Cardiac muscle cell (in vitro differentiated cells and primary cell): ENCODE data around the gene HSPB8. TPM values are rescaled to one million over a fixed set of nuclear protein-coding genes. Genes with fewer than 3 reads are reported as not detected.

Experiments used
- DNase-seq, 2 donors: peaks; one replicate each; pipeline versions ENCODE4 v3.0.0 to v3.0.0-alpha.2; 2010 to 2017; ENCODE audit warnings: low read depth in 1 of 2, low spot score in 1 of 2
- H3K27ac ChIP-seq: fragments of 200-600 bp; sonication (generic); 2 replicates; pipeline ENCODE4 v1.5.1; 2016
- H3K27me3 ChIP-seq: fragments of 200-600 bp; sonication (generic); 2 replicates; pipeline ENCODE4 v1.6.0; 2016; ENCODE audit warnings: control low read depth
- H3K36me3 ChIP-seq: fragments of 200-600 bp; sonication (generic); 2 replicates; pipeline ENCODE4 v1.5.1; 2016; ENCODE audit warnings: control low read depth
- H3K4me1 ChIP-seq: fragments of 200-600 bp; sonication (generic); 2 replicates; pipeline ENCODE4 v1.8.1; 2017; ENCODE audit warnings: low read depth, mild to moderate bottlenecking, mixed run types
- H3K4me3 ChIP-seq: fragments of 200-600 bp; sonication (generic); 2 replicates; pipeline ENCODE4 v1.5.1; 2016; ENCODE audit warnings: mild to moderate bottlenecking
- H3K9me3 ChIP-seq: fragments of 200-600 bp; sonication (generic); 2 replicates; pipeline ENCODE4 v1.5.1; 2017; ENCODE audit warnings: low read depth, mild to moderate bottlenecking, control low read depth
- polyA plus RNA-seq: library from polyadenylated mRNA; unstranded; fragments of >200 nt; fragmentation: Nextera tagmentation; extraction: Ambion mirVana; gene quantifications from 2 replicates; pipeline ENCODE4 v1.2.1, GENCODE V29; 2016
- total RNA-seq: library from RNA; depleted of rRNA; stranded (reverse); fragments of >200 nt; gene quantifications from 2 replicates; pipeline ENCODE4 v1.2.3, GENCODE V29; 2016
- TF ChIP-seq, protein P1 (sequence below): IDR thresholded peaks from 2 replicates; pipeline ENCODE4 v1.5.1; 2012; ENCODE audit warnings: low read depth, mild to moderate bottlenecking, low read length

The HSPB8 gene
- total and polyA plus RNA-seq, 2 experiments from 2014 or later: 93.5 to 99.2 TPM

DNA sequence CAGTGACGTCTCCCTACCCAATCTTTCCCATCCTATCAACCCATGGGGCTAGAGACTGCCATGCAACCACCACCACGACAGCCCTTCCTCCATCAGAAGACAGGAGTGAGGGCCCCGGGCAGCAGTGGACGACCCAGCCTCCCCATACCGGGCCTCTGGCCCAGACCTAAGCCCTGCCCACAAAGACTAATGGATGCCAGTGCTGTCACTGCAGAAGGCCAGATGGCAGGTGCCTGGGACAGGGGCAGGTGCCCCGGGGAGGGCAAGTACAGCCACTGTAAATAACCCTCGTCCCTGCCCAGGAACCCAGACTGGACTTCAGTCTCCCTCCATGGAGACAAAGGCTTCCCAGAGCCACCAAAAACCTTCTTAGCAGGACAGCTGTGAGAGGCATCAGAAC, 20.3 kb upstream of the HSPB8 start:
- H3K9me3 ChIP-seq: no peaks in the 10 kb centered on the region
- H3K27ac ChIP-seq: no peak overlapping the region
- H3K36me3 ChIP-seq: no peaks in the 10 kb centered on the region
- no peaks in the 10 kb centered on the region for H3K27me3 ChIP-seq
- H3K4me1 ChIP-seq: peaks cover 5% of the 10 kb centered on the region
- H3K4me3 ChIP-seq: no peak overlapping the region
- TF ChIP-seq, protein P1, sequence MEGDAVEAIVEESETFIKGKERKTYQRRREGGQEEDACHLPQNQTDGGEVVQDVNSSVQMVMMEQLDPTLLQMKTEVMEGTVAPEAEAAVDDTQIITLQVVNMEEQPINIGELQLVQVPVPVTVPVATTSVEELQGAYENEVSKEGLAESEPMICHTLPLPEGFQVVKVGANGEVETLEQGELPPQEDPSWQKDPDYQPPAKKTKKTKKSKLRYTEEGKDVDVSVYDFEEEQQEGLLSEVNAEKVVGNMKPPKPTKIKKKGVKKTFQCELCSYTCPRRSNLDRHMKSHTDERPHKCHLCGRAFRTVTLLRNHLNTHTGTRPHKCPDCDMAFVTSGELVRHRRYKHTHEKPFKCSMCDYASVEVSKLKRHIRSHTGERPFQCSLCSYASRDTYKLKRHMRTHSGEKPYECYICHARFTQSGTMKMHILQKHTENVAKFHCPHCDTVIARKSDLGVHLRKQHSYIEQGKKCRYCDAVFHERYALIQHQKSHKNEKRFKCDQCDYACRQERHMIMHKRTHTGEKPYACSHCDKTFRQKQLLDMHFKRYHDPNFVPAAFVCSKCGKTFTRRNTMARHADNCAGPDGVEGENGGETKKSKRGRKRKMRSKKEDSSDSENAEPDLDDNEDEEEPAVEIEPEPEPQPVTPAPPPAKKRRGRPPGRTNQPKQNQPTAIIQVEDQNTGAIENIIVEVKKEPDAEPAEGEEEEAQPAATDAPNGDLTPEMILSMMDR: no peak
- no peak for DNase-seq

DNA sequence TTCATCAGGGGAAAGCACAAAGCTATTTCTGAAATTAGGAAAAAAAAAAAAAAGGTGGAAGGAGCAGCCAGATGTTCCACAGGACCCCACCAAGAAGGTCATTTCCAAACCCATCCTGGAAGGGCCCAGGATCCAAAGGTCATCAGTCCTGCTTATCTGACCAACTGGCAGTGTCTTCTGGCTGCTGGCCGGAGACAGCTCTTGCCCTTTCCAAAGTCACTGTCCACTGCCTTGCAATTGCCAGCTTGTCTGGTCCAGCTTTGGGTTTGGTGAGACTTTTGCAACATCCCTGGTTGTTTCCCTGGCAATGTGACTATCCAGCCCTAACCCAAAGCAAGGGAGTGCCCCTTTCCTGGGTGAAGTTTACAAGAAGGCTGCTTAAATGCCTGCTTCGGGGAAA, 18.9 kb upstream of the HSPB8 start:
- Histone ChIP-seq H3K36me3 (no peaks in the 10 kb centered on the region), H3K27ac (no peak overlapping the region), H3K27me3 (no peaks in the 10 kb centered on the region), H3K4me3 (no peak overlapping the region), H3K9me3 (no peaks in the 10 kb centered on the region), H3K4me1 (peaks cover 5% of the 10 kb centered on the region)
- TF ChIP-seq, protein P1: no peak
- DNase-seq: no peak

DNA sequence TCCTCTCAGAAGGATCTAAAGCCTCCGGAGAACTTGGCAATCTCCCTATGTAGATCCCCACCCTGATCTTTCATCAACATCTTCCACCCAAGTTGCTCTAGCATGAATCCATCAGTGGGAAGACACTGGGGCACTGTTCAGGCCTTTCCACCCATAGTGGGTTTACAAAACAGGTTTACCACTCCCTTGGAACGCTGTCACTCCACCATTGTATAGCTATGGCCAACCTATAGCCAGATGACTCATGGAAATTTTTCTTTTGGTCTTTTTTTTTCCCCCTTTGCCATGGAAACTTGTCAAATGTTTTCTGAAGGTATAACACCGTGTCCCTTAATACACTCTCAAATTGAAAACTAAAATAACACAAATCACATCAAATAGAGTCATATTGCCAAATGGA, 10.8 kb upstream of the HSPB8 start:
- TF ChIP-seq, protein P1: no peak
- Histone ChIP-seq H3K9me3 (no peaks in the 10 kb centered on the region), H3K36me3 (no peaks in the 10 kb centered on the region), H3K27me3 (no peaks in the 10 kb centered on the region), H3K4me3 (no peak overlapping the region), H3K4me1 (peaks cover 5% of the 10 kb centered on the region), H3K27ac (no peak overlapping the region)
- no peak for DNase-seq

DNA sequence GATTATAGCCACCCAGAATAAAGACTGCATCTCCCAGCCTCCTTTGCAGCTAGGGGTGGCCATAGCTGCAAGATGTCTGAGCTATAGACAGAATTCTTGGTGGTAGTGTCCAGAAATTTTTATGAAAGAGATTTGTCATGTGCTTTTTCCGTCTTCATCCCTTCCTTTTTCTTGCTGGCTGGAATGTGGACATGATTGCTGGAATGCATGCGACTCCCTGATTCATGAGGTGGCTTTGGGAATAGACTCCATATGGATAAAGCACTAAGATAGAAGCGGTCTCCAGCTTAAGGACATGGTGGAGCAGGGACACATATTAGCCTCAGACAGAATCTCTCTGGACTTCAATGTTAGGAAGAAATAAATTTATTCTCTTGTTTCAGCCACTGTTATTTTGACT, 10.0 kb upstream of the HSPB8 start:
- Histone ChIP-seq H3K27ac (no peak overlapping the region), H3K27me3 (no peaks in the 10 kb centered on the region), H3K36me3 (no peaks in the 10 kb centered on the region), H3K9me3 (no peaks in the 10 kb centered on the region), H3K4me3 (no peak overlapping the region), H3K4me1 (peaks cover 5% of the 10 kb centered on the region)
- TF ChIP-seq, protein P1: no peak
- no peak for DNase-seq

DNA sequence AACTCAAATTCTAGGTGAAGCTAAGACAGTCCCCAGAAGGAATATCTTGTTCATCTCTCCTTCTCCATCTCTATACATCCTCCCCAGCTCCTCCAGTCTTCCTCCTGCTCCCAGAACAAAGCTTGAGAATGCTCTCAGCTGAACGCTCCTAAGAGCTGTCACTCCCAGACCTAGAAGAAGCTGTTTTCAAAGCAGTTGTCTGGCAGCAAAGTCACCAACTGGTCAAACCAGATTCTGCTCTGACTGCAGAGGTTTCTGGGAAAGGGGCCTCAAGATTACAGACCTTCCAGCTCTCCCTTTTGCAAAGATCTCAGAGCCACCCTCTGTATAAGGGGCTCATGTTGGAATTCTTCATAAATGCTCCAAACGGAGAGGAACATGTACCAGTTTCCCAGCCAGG, 9.6 kb upstream of the HSPB8 start:
- no peaks in the 10 kb centered on the region for H3K36me3 ChIP-seq
- H3K9me3 ChIP-seq: no peaks in the 10 kb centered on the region
- no peaks in the 10 kb centered on the region for H3K27me3 ChIP-seq
- H3K27ac ChIP-seq: no peak overlapping the region
- H3K4me3 ChIP-seq: no peak overlapping the region
- no peak for DNase-seq
- H3K4me1 ChIP-seq: peaks cover 5% of the 10 kb centered on the region
- TF ChIP-seq, protein P1: no peak

DNA sequence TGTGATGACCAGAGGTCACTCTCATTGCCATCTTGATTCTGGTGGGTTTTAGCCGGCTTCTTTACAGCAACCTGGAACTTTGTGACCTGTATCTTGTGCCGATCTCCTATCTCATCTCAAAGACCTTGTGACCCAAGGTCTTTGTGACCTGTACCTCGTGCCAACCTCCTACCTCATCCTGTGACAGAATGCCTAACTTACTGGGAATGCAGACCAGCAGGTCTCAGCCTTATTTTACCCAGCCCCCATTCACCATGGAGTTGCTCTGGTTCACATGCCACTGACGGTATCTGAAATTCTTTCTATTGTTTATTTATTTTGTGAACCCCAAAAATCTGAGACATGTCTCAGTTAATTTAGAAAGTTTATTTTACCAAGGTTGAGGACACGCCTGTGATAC, 7.4 kb upstream of the HSPB8 start:
- Histone ChIP-seq H3K27ac (no peak overlapping the region), H3K36me3 (no peaks in the 10 kb centered on the region), H3K27me3 (no peaks in the 10 kb centered on the region), H3K4me1 (peaks cover 5% of the 10 kb centered on the region), H3K4me3 (no peak overlapping the region), H3K9me3 (no peaks in the 10 kb centered on the region)
- TF ChIP-seq, protein P1: no peak
- DNase-seq: no peak
